ENCODE data around the gene ADNP2. TPM values are rescaled to one million over a fixed set of nuclear protein-coding genes. Genes with fewer than 3 reads are reported as not detected.

The ADNP2 gene
- total and polyA plus RNA-seq, 2 of the 13 experiments (the other 11 are each of a cell fraction or from before 2014, with no cell fraction given): 10.8 to 25.5 TPM

DNA sequence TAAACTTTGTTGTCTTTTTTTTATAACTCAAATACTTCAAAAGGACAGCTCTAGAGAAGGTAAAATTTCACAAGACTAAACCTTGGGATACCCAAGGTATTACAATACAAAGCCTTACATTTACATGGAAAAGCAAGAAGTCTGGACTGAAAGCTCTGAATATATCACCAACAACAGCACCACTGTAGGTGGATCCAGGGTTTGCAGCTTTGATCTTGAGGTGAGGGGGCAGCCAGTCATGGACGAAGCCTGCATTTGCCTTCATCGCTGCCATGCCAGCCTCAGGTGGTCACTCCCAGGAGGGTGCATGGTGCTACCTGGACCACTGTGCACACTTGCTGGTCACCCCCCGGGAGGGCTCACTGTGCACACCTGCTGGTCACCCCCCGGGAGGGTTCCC lies 38.2 kb upstream of the ADNP2 start:
- no peak overlapping the region for H2AFZ ChIP-seq (ENCODE audit: low read length)
- no peaks in the 10 kb centered on the region; a peak in 1 of 5 replicates for H3K27me3 ChIP-seq (ENCODE audit: control insufficient read depth in 1 of 2, insufficient read depth in 2 of 2, low read length in 2 of 2)
- H3K79me2 ChIP-seq (ENCODE audit: insufficient read depth, low read length): no peaks in the 10 kb centered on the region
- no peak for FAIRE-seq
- POLR2A ChIA-PET: no interaction called here
- no peak overlapping the region for H3K4me2 ChIP-seq (ENCODE audit: low read depth, low read length)
- H3K36me3 ChIP-seq (replicated peaks in 1 of 2; ENCODE audit: control insufficient read depth in 1 of 2, insufficient read depth in 2 of 2, low read length in 2 of 2): no peaks in the 10 kb centered on the region
- WGBS (ENCODE audit: low lambda C conversion rate): no CpG with 5 or more reads among the region's 4 CpGs
- H3K9me3 ChIP-seq (ENCODE audit: low read length): no peaks in the 10 kb centered on the region
- no peak; the same call in 2 of the 3 replicates for ATAC-seq
- in situ Hi-C loops (cut with HindIII; ENCODE audit: extremely low pct_ligation_motif_present, low pct_unique_long_range_greater_than_20kb) (no loop called here), intact Hi-C loops (cut with micrococcal nuclease; ENCODE audit: unreplicated experiment) (no loop called here)
- TF ChIP-seq GATAD1 (CRISPR knock-in tag; IDR thresholded peaks at IDR 0.05) (no peak), ZNF280B (CRISPR knock-in tag; IDR thresholded peaks at IDR 0.05; ENCODE audit: borderline replicate concordance) (no peak), ZC3H4 (CRISPR knock-in tag; IDR thresholded peaks at IDR 0.05; ENCODE audit: borderline replicate concordance) (no peak), ZNF883 (CRISPR knock-in tag; IDR thresholded peaks at IDR 0.05; ENCODE audit: not compliant biosample characterization) (no peak), ZNF30 (CRISPR knock-in tag; IDR thresholded peaks at IDR 0.05) (no peak), ZNF350 (CRISPR knock-in tag; IDR thresholded peaks at IDR 0.05; ENCODE audit: borderline replicate concordance, low read depth) (no peak), ZSCAN25 (CRISPR knock-in tag; IDR thresholded peaks at IDR 0.05) (no peak), LCORL (IDR thresholded peaks at IDR 0.05) (no peak), LCORL (CRISPR knock-in tag; IDR thresholded peaks at IDR 0.05) (no peak), SP5 (CRISPR knock-in tag; IDR thresholded peaks at IDR 0.05; ENCODE audit: borderline replicate concordance, low read depth) (no peak), RAD51 (IDR thresholded peaks at IDR 0.05; ENCODE audit: borderline replicate concordance) (no peak), ZNF775 (CRISPR knock-in tag; IDR thresholded peaks at IDR 0.05; ENCODE audit: borderline replicate concordance) (no peak), UBTF (CRISPR knock-in tag; IDR thresholded peaks at IDR 0.05) (no peak), SIX4 (CRISPR knock-in tag; IDR thresholded peaks at IDR 0.05) (no peak), EZH2 (conservative IDR thresholded peaks at IDR 0.05; ENCODE audit: low read depth, low read length) (no peak), ZNF567 (CRISPR knock-in tag; IDR thresholded peaks at IDR 0.05; ENCODE audit: borderline replicate concordance) (no peak)
- TF ChIP-seq, protein P1, sequence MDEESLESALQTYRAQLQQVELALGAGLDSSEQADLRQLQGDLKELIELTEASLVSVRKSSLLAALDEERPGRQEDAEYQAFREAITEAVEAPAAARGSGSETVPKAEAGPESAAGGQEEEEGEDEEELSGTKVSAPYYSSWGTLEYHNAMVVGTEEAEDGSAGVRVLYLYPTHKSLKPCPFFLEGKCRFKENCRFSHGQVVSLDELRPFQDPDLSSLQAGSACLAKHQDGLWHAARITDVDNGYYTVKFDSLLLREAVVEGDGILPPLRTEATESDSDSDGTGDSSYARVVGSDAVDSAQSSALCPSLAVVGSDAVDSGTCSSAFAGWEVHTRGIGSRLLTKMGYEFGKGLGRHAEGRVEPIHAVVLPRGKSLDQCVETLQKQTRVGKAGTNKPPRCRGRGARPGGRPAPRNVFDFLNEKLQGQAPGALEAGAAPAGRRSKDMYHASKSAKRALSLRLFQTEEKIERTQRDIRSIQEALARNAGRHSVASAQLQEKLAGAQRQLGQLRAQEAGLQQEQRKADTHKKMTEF (CRISPR knock-in tag; IDR thresholded peaks at IDR 0.05): no peak
- peaks cover 8% of the 10 kb centered on the region for H3K4me1 ChIP-seq (ENCODE audit: insufficient read depth, low read length)
- no peak overlapping the region for H3K4me3 ChIP-seq (replicated peaks in 1 of 3; ENCODE audit: insufficient read depth in 1 of 3, low read depth in 2 of 3, low read length in 3 of 3)
- no peak overlapping the region for H3K27ac ChIP-seq (ENCODE audit: extremely low read length, insufficient read depth, low read length)
- no peaks in the 10 kb centered on the region for H4K20me1 ChIP-seq (ENCODE audit: insufficient read depth, low read length)
- no TSS peak for BruUV-seq (replicated peaks)
- CTCF ChIA-PET (ENCODE audit: low intra/inter-chr PET ratio, low total read pairs): no interaction called here
- H3K9ac ChIP-seq (ENCODE audit: insufficient read depth, low read depth, low read length): no peak overlapping the region
- DNase-seq (ENCODE audit: low spot score): no peak
